Upper lobe of left lung (tissue), 6 donors: ENCODE data around the gene CMIP. TPM values are rescaled to one million over a fixed set of nuclear protein-coding genes. Genes with fewer than 3 reads are reported as not detected.
A peak's percentile ranks its signal among the peaks of the same experiment; 100 is the strongest.

ENCODE experiments used
- ATAC-seq, 2 donors: fragments of 200-7000 bp; cut with Tn5 transposase; one replicate each; pipeline ENCODE4 v1.9.1; 2022; ENCODE audit warnings: mild to moderate bottlenecking in 2 of 2, moderate library complexity in 2 of 2; ENCODE audit not compliant: low FRiP score in 2 of 2
- DNase-seq, 2 donors: peaks; one replicate each; pipeline ENCODE4 v3.0.0-alpha.2; 2019 to 2020
- H3K27ac ChIP-seq, 4 donors: fragments of 200-600 bp; sonication (generic); one replicate each; pipeline ENCODE4 v1.5.1; 2016 to 2019
- H3K27me3 ChIP-seq, 4 donors: fragments of 200-600 bp; sonication (generic); one replicate each; pipeline ENCODE4 v1.5.1; 2017 to 2019
- H3K36me3 ChIP-seq, 4 donors: fragments of 200-600 bp; sonication (generic); one replicate each; pipeline ENCODE4 v1.5.1; 2016 to 2019
- H3K4me1 ChIP-seq, 4 donors: fragments of 200-600 bp; sonication (generic); one replicate each; pipeline ENCODE4 v1.5.1; 2018 to 2019
- H3K4me3 ChIP-seq, 4 donors: fragments of 200-600 bp; sonication (generic); one replicate each; pipeline ENCODE4 v1.5.1; 2017 to 2019; ENCODE audit warnings: mild to moderate bottlenecking in 2 of 4, moderate library complexity in 1 of 4
- H3K9me3 ChIP-seq, 4 donors: fragments of 200-600 bp; sonication (generic); one replicate each; pipeline ENCODE4 v1.5.1; 2018 to 2019
- EP300 ChIP-seq, 4 donors: sonication (generic); formaldehyde crosslinking; IDR thresholded peaks; one replicate each; pipeline ENCODE4 v1.5.1; 2017; ENCODE audit warnings: antibody characterized with exemption in 4 of 4, control low read depth in 2 of 4
- POLR2A ChIP-seq, 4 donors: fragments of 450-650 bp; IDR thresholded peaks; one replicate each; pipeline ENCODE4 v1.5.1; 2016 to 2017; ENCODE audit warnings: antibody characterized with exemption in 4 of 4, mild to moderate bottlenecking in 2 of 4
- POLR2AphosphoS5 ChIP-seq, 2 donors: sonication (generic); formaldehyde crosslinking; IDR thresholded peaks; one replicate each; pipeline ENCODE4 v1.5.1; 2017; ENCODE audit warnings: antibody characterized with exemption in 2 of 2
- WGBS, 2 donors: methylation state at CpG; one replicate each; pipeline ENCODE4 v1.1.5; 2017 to 2018; 5-methylcytosine and 5-hydroxymethylcytosine counted together
- total RNA-seq, 6 donors: library from RNA; depleted of rRNA in 4 of 6; stranded (reverse); fragments of >200 nt in 4 of 6; gene quantifications; one replicate each; pipeline versions ENCODE4 v1.1.0 to v1.2.1, GENCODE V29; 2016 to 2021
- TF ChIP-seq, protein P1 (sequence below), 6 experiments: fragments of 450-650 bp in 4 of 6; fragments of 200-600 bp in 2 of 6; sonication (generic) in 2 of 6; IDR thresholded peaks; one replicate each; pipeline ENCODE4 v1.5.1; 2016 to 2019; ENCODE audit warnings: antibody characterized with exemption in 6 of 6
- donor health status: DM: no; HTN: no; CAD: no; lungs with moderate emphysema.
- donor health status: DM: no; HTN: yes; CAD: no; lungs with severe emphysema.

The CMIP gene
- total RNA-seq, 6 donors from 2014 or later: 48.3 to 109 (median 67.6) TPM

- WGBS, 2 donors: 96 to 100% methylated on average over 4 of the region's 4 CpGs
- TF ChIP-seq, protein P1, sequence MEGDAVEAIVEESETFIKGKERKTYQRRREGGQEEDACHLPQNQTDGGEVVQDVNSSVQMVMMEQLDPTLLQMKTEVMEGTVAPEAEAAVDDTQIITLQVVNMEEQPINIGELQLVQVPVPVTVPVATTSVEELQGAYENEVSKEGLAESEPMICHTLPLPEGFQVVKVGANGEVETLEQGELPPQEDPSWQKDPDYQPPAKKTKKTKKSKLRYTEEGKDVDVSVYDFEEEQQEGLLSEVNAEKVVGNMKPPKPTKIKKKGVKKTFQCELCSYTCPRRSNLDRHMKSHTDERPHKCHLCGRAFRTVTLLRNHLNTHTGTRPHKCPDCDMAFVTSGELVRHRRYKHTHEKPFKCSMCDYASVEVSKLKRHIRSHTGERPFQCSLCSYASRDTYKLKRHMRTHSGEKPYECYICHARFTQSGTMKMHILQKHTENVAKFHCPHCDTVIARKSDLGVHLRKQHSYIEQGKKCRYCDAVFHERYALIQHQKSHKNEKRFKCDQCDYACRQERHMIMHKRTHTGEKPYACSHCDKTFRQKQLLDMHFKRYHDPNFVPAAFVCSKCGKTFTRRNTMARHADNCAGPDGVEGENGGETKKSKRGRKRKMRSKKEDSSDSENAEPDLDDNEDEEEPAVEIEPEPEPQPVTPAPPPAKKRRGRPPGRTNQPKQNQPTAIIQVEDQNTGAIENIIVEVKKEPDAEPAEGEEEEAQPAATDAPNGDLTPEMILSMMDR (IDR thresholded peaks at IDR 0.05): no peak
- TF ChIP-seq POLR2A (IDR thresholded peaks at IDR 0.05): no peak
- Histone ChIP-seq H3K4me3 (no peak overlapping the region), H3K4me1 (peaks cover 37 to 60% (median 44%) of the 10 kb centered on the region in 4 donors), H3K27me3 (no peaks in the 10 kb centered on the region), H3K36me3 (peaks cover 0 to 15% (median 6%) of the 10 kb centered on the region in 4 donors), H3K9me3 (no peaks in the 10 kb centered on the region), H3K27ac (peak overlapping the region in 2 of 4 donors; percentile 30 to 42)
- no peak for DNase-seq
- ATAC-seq: no peak
Observed at GRCh38 chr16:81461243-81461642, 16.6 kb downstream of the CMIP start.

- H3K36me3 ChIP-seq: peaks cover 0 to 10% (median 5%) of the 10 kb centered on the region in 4 donors
- no peak overlapping the region for H3K4me3 ChIP-seq
- peaks cover 41 to 62% (median 44%) of the 10 kb centered on the region in 4 donors for H3K4me1 ChIP-seq
- no peak for DNase-seq
- H3K27ac ChIP-seq: peak overlapping the region in 2 of 4 donors; percentile 42 to 53
- WGBS, 2 donors: 75 to 86% methylated on average over 4 of the region's 4 CpGs
- TF ChIP-seq, protein P1 (IDR thresholded peaks at IDR 0.05): no peak
- TF ChIP-seq POLR2AphosphoS5 (IDR thresholded peaks at IDR 0.05) (no peak), EP300 (IDR thresholded peaks at IDR 0.05) (no peak), POLR2A (IDR thresholded peaks at IDR 0.05) (no peak)
- no peaks in the 10 kb centered on the region for H3K9me3 ChIP-seq
- peak in 1 of 2 donors; percentile 50 for ATAC-seq
- no peaks in the 10 kb centered on the region for H3K27me3 ChIP-seq
Observed at GRCh38 chr16:81461766-81462165, 17.2 kb downstream of the CMIP start.

DNA sequence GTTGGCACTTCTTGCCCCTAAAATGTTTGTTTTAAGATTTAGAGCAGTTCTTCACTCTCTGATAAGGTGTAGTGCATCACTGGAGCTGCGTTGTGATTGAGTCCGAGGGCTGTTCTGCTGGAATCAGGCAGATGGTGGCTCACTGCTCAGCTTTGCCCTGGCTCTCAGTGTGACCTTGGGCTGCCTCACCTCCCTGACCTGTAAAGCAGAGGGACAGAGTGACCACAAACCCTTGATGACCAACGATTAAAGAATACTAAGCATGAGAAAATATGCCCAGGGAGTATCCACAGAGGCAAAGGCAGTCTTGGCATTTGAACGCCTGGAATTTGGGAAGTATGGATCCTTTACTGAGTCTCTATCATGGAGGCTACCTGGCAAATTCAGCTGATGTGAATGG, 18.1 kb downstream of the CMIP start:
- H3K9me3 ChIP-seq: no peaks in the 10 kb centered on the region
- H3K27me3 ChIP-seq: no peaks in the 10 kb centered on the region
- ATAC-seq: no peak
- TF ChIP-seq, protein P1 (IDR thresholded peaks at IDR 0.05): no peak
- TF ChIP-seq POLR2AphosphoS5 (IDR thresholded peaks at IDR 0.05): no peak
- no peak for TF ChIP-seq EP300 (IDR thresholded peaks at IDR 0.05)
- no peak for TF ChIP-seq POLR2A (IDR thresholded peaks at IDR 0.05)
- peaks cover 0 to 2% (median 0%) of the 10 kb centered on the region in 4 donors for H3K36me3 ChIP-seq
- WGBS, 2 donors: 58 to 60% methylated on average over 4 of the region's 4 CpGs
- H3K27ac ChIP-seq: peak overlapping the region in 1 of 4 donors; percentile 21
- peaks cover 35 to 58% (median 45%) of the 10 kb centered on the region in 4 donors for H3K4me1 ChIP-seq
- H3K4me3 ChIP-seq: no peak overlapping the region
- no peak for DNase-seq

- no peak for DNase-seq
- TF ChIP-seq POLR2AphosphoS5 (IDR thresholded peaks at IDR 0.05) (no peak), POLR2A (IDR thresholded peaks at IDR 0.05) (no peak), EP300 (IDR thresholded peaks at IDR 0.05) (no peak)
- TF ChIP-seq, protein P1 (IDR thresholded peaks at IDR 0.05): no peak
- no peak overlapping the region for H3K4me3 ChIP-seq
- peak overlapping the region in 1 of 4 donors; percentile 21 for H3K27ac ChIP-seq
- no peak for ATAC-seq
- peaks cover 0 to 2% (median 0%) of the 10 kb centered on the region in 4 donors for H3K36me3 ChIP-seq
- peaks cover 30 to 54% (median 40%) of the 10 kb centered on the region in 4 donors for H3K4me1 ChIP-seq
- no peaks in the 10 kb centered on the region for H3K27me3 ChIP-seq
- WGBS, 2 donors: 88 to 91% methylated on average over 15 to 16 of the region's 16 CpGs
- no peaks in the 10 kb centered on the region for H3K9me3 ChIP-seq
Observed at GRCh38 chr16:81463296-81463890, 18.8 kb downstream of the CMIP start.

GRCh38 chr16:81464279-81464678, 19.7 kb downstream of the CMIP start:
- H3K27ac ChIP-seq: no peak overlapping the region
- H3K27me3 ChIP-seq: no peaks in the 10 kb centered on the region
- 90 to 95% methylated on average over 5 of the region's 5 CpGs for WGBS, 2 donors
- H3K36me3 ChIP-seq: peaks cover 0 to 2% (median 0%) of the 10 kb centered on the region in 4 donors
- ATAC-seq (no peak), DNase-seq (no peak)
- H3K4me1 ChIP-seq: peaks cover 34 to 61% (median 48%) of the 10 kb centered on the region in 4 donors
- H3K9me3 ChIP-seq: no peaks in the 10 kb centered on the region
- TF ChIP-seq EP300 (IDR thresholded peaks at IDR 0.05) (no peak), POLR2A (IDR thresholded peaks at IDR 0.05) (no peak), POLR2AphosphoS5 (IDR thresholded peaks at IDR 0.05) (no peak)
- TF ChIP-seq, protein P1 (IDR thresholded peaks at IDR 0.05): no peak
- no peak overlapping the region for H3K4me3 ChIP-seq
